AG08396 (cell line): ENCODE results near the gene MPZ.
"Not testable (repeated sequence)": the region's sequence is repeated elsewhere in the genome, so short reads cannot be mapped to it uniquely, and the experiment has no call there.

Source experiments
- DNase-seq: peaks from one replicate; pipeline ENCODE4 v3.0.0; 2012; ENCODE audit warnings: low spot score, mixed read lengths

The MPZ gene

DNA sequence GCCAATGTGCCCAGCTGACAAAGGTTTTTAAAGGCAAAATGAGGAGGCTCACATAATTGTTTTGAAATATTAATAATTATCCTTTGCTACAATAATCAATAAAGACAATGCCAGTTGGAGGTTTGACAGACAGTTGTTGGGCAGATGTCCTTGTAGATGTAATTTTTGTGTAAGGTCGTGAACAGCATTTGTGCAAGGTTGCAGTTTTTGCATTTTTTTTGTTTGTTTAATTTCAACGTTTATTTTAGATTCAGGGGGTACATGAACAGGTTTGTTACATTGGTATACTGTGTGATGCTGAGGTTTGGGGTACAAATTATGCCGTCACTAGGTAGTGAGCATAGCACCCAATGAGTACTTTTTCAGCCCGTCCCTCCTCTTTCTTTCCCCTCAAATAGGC, 9.3 kb downstream of the MPZ start:
- DNase-seq, result no peak

DNA sequence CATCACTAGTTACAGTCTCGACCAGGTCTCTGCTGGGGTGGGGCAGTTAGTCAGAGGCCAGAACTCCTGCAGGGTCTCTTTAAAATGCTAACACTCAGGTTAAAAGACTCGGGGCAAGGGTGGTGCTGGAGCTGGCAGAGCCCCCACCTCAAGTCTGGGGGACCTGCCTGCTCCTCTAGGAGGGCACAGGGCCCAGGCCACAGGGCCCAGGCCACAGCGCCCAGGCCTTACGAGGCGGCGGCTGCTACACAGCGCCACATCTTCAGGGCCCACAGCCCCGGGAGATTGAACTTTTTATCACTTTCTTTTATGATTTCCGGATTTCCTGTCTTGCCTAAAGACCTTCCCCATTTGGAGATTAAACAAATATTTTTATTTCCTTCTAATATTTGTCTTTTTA, 10.4 kb downstream of the MPZ start:
- no peak for DNase-seq

- no peak for DNase-seq
Measured at GRCh38 chr1:161298116-161298515, 11.7 kb downstream of the MPZ start.

GRCh38 chr1:161297415-161297814, 12.4 kb downstream of the MPZ start:
- no peak for DNase-seq

DNA sequence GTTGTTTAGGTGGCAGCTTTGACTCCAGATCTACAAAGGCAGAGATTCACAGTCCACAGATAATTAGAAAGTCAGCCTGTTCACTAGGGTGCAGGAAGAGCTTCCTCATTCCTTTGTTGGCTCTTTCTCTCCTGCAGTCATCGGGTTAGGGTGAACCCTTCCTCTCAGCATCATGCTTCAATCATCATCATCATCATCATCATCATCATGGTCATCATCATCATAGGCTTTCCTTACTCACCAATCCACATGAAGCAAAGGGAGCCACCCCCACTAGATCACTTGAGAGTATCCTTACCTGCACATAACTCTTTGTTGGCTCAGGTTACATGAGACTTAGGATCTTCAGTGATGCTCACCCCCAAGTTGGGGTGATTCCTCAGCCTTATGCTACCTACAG, 19.0 kb downstream of the MPZ start:
- DNase-seq, result no peak

DNA sequence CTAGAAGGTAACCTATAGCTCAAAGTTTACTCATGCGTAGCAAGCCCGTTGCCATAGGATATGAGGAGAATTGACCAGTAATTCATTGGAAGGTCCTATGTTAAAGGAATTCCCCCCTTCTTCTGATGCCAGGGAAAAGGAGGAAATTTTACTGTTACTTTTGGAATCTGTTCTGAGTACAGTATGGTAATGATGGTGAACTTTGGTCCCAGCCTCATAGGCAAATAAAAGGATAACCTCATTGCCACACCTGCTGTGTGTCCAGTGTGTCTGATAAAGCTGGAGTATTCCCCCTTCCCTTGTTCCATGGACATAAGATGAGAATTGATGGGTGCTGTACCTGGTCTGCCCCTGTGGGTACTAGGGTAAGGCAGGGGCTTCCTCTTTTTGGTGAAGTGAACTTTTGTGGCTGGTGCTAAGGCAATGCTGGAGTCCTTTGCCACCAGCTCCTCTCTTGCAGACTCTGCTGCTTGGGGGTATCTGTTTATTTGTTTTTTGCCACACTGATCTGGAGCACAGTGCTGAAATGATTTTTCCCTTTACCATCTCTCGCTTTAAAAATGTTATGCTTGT, 22.2 kb downstream of the MPZ start:
- DNase-seq, result no peak

DNA sequence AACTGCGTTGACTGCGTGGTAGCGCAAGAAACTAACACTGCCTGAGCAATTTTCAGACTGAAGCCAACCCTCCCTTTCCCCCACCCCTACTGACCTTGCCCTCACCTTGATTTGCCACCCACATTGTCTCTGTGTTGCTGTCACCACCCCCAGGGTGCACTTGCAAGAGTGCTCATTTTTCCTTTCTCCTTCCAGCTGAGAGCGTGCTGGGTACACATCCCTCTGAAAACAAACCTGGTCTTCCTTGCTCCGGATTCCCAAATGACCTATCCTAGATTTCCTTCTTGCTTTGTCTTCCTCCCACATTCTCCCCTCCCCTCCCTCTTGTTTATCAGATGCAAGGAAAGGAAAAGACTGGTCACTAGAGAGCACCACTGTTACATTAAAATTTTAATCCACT, 24.2 kb downstream of the MPZ start:
- no peak for DNase-seq

DNA sequence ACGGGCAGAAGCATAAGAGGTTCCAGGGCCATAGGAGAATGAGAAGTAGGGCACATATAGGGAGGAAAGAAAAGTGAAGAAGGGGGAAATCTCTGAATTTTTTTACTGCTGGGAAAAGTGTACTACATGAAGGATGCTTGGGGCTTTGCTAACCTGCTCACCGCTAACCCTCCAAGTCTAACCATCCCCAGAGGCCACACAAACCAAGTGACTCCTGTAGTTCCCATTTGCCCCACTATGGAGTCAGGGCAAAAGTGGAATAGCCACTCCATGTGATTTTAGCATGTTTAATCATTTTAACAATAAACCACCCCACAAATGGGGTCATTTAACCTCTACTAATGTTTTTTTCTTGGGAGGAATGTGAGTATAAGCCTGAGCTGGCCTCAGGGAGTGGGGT, 24.7 kb downstream of the MPZ start:
- DNase-seq, result no peak

GRCh38 chr1:161282991-161283390, 26.8 kb downstream of the MPZ start:
- DNase-seq, result no peak

DNA sequence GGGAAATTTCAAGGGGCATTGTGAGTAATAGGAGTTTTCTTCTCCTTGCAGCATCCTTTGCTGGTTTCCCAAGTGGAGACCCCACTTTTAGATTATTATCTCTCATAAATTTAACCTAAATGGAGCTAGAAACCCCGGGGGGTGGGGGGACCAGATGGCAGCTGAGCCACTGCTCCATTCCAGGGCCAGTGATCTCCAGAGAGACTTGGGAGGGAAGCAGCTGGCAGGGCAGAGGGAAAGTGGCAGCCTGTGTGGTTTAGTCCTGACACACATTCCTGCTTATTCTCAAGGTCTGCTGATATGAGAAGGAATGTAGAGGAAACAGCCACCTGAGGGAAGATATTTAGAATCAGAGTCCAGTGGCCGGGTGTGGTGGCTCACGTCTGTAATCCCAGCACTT, 34.9 kb downstream of the MPZ start:
- DNase-seq, result no peak

- peak; percentile 41 for DNase-seq
Measured at GRCh38 chr1:161273402-161273801, 36.4 kb downstream of the MPZ start.

DNA sequence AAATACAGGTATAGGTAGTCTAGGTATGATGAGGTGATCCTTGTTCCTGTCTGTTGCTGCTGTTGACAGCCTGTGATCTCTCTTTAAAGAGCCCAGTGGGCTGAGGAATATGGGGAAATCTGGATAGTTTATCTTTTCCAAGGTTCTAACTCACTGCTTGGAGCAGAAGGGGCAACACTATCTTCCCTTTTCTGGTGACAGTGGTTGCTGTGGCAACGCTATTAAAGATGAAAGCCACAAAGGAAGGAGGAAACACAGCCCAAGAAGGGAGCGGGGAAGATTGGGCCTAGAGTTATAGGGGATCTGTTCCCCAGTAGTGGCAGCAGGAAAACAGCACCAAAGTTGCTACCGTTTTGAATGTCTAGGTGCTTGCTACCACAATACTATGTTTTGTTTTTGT, 42.4 kb downstream of the MPZ start:
- DNase-seq, result no peak

DNA sequence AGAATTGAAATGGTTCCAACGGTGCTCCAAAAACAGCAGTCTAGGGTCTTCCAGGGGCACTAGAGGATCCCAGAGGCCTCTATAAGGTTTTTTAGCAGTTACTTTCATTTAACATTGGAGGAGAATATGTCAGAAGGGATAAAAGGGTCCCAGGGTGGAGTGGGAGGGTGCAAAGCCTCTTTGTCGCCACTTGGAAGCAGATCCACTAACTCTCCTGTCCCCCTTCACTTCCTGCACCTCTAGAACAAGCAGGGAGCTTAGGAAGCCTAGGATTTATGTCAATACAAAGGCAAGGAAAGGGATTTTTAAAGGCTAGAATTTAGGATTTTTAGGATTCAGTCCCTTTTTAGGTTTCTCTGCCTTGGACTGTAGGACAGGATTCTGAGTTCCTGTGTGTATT, 42.9 kb downstream of the MPZ start:
- no peak for DNase-seq

DNA sequence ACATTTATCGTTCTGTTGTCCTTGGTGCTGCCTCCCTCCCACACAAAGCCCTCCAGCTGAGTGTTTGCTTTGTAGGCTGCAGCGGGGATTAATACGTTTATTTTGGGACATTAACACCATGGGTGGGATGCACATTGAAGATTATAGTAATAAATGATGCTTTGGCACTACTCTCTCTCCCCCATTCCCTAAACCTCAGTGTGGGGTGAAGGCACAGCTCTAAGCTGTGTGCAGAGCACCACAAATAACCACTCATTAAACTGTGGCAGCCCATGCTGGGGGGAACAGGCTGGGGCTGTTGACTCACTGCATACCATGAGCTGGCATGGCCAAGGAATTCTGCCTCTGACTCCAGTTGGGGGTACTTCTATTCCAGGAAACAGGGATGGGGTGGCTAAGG, 43.6 kb downstream of the MPZ start:
- DNase-seq, result peak; percentile 31

DNA sequence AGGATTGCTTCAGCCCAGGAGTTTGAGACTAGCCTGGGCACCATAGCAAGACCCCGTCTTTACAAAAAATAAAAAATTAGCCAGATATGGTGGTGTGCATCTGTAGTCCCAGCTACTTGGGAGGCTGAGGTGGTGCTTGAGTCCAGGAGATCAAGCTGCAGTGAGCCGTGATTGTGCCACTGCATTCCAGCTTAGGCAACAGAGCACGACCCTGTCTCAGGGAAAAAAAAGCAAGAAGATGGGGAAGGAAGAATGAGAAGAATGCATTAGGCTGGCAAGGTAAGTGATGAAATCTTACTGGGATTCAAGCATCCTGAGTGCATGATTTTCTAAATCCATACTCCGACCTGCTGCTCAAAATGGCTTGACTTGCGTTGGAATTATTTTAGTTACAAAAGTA, 44.5 kb downstream of the MPZ start:
- DNase-seq, result no peak

GRCh38 chr1:161261261-161262235, 48.2 kb downstream of the MPZ start:
- no peak for DNase-seq

DNA sequence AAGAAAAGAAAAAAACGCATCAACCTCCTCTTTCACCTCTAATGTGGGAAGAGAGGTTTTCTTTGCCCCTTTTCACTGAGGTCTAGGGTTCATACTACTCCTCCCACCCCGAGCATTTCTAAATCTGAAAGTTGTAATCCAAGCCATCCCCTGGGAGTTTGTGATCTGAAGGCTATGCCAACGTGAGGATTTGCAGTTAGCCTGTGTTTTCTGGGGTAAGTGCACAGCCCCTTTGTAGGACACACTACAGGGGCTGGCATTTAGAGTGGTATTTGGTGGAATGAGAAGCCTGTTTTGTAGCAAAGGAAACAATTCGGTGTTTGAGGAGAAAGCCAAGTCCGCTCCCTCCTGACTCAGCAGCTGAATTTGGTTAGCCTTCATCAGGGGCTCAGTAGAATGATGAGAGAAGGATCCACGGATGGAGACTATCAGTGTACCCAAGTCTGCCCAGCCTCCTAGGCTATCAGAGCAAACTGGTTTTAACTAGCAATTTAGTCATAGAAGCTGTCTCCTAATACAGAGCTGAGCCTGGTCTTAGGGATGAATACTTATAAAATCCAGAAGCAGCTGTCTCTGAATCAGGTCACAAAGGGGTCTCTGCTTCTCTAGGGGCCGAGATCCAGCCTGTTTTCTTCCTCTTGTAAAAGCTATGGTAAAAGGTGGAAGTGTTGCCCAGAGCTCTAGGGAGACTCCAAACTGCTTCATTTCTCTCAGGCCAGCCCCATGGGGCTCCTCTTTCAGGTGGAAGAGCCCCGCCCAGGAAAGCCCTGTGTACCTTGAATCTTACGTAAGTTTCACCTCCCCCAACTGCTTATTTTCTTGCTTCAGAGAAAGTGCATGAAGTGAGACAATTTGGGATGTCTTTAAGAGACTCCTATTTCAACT, 49.1 kb downstream of the MPZ start:
- no peak for DNase-seq

GRCh38 chr1:161259765-161260164, 50.0 kb downstream of the MPZ start:
- DNase-seq, result no peak

DNA sequence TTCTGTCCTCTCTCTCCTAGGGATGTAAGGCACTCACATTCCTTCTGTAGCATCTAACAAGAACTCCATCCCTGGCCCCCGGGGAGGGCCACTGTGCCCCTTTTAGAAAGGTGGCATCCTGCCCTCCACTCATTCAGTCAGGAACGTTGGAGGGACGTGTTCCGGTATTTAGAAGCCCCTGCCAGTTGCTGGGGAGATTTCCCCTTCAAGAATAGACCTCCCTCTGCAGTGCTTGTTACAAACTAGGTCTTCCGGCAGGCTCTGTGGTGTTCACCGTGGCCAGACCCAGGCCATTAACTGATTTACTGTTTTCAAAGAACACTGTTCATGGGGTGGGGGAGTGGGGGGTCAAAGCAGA, 50.4 kb downstream of the MPZ start:
- no peak for DNase-seq

DNA sequence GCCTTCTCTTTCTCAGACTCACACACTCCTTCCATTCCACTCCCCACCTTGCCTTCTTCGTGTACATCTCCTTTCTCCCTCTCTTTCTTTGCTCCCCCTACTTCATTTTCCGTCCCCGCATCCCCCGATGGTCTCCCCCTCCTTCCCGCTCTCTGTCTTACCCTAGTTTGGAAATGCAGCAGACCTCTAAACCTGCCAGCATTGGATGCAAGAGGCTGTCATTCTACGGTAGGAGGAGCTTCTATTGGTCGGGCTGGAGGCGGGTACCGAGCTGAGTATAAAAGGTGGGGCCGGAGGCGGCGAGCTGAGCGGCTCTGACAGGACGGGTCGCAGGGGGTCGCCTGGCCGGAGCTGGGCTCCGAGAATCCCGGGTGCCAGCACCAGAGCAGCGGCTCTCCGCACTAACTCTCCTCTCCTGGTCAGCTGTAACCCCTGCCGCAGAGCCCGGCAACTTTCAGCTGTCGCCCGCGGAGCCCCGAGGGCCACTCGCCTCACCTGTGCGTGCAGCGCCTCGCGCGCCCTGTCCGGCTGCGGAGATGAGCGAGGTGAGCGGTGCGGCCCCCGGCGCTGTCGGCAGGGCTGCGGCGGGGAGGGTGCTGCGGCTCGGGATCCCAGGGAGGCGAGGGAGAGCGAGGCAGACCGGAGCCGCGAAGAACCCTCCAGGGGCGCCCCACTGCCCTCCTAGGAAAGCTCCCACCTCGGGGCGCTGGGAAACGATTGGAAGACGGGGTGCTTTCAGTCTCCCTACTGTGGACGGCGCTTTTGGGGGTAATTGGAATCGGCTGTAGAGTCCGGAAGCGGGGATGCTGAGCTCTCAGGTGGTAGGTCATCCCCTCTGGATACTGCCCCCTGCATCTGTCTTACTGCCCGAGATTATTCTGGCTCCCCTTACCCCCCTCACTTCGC, 51.1 kb downstream of the MPZ start, which contains the start of gene PCP4L1:
PCP4L1 (plus strand) TSS at position 307 of the 906 bp plus-strand sequence; CDS start at position 537, 230 bp downstream.
- peak; percentile 72 for DNase-seq

- not testable (repeated sequence) for DNase-seq
Measured at GRCh38 chr1:161257109-161257508, 52.7 kb downstream of the MPZ start.
